ENCODE data around the gene UBAP2L. TPM values are rescaled to one million over a fixed set of nuclear protein-coding genes. Genes with fewer than 3 reads are reported as not detected.
"Not testable (repeated sequence)": the region's sequence is repeated elsewhere in the genome, so short reads cannot be mapped to it uniquely, and the experiment has no call there.

UBAP2L gene
- total RNA-seq, 6 donors from 2014 or later = 77.5 to 137 (median 119) TPM

DNA sequence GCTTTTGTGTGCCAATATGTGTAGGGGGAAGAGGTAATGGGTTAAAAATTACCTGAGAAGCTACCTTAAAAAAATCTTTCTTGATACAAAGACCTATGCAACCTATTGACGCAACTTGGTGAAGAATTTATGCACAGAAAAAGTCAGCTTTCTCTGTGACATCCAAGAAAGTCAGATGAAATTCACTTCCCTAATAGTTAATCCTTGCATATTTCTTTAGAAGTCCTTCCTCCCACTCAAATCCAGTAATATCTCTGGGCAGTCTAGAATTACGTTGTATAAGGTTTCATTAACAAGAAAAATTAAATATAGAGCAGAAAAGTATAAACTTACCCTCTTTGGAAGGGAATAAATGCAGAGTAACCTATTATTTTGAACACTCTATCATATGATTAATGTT lies 2.9 kb downstream of the UBAP2L start:
- Histone ChIP-seq H3K36me3 (peaks cover 12 to 38% (median 25%) of the 10 kb centered on the region in 4 donors), H3K9me3 (no peaks in the 10 kb centered on the region), H3K27ac (peak overlapping the region in 1 of 4 donors; percentile 50), H3K4me3 (no peak overlapping the region), H3K27me3 (no peaks in the 10 kb centered on the region), H3K4me1 (peaks cover 29 to 51% (median 34%) of the 10 kb centered on the region in 4 donors)
- TF ChIP-seq EP300 (IDR thresholded peaks at IDR 0.05) (no peak), POLR2A (IDR thresholded peaks at IDR 0.05) (no peak), POLR2AphosphoS5 (IDR thresholded peaks at IDR 0.05) (no peak)
- TF ChIP-seq, protein P1, sequence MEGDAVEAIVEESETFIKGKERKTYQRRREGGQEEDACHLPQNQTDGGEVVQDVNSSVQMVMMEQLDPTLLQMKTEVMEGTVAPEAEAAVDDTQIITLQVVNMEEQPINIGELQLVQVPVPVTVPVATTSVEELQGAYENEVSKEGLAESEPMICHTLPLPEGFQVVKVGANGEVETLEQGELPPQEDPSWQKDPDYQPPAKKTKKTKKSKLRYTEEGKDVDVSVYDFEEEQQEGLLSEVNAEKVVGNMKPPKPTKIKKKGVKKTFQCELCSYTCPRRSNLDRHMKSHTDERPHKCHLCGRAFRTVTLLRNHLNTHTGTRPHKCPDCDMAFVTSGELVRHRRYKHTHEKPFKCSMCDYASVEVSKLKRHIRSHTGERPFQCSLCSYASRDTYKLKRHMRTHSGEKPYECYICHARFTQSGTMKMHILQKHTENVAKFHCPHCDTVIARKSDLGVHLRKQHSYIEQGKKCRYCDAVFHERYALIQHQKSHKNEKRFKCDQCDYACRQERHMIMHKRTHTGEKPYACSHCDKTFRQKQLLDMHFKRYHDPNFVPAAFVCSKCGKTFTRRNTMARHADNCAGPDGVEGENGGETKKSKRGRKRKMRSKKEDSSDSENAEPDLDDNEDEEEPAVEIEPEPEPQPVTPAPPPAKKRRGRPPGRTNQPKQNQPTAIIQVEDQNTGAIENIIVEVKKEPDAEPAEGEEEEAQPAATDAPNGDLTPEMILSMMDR (IDR thresholded peaks at IDR 0.05) = no peak
- 57 to 62% methylated on average over 2 of the region's 2 CpGs for WGBS, 2 donors
- ATAC-seq (ENCODE audit: low FRiP score in 2 of 2) (no peak), DNase-seq (no peak)

DNA sequence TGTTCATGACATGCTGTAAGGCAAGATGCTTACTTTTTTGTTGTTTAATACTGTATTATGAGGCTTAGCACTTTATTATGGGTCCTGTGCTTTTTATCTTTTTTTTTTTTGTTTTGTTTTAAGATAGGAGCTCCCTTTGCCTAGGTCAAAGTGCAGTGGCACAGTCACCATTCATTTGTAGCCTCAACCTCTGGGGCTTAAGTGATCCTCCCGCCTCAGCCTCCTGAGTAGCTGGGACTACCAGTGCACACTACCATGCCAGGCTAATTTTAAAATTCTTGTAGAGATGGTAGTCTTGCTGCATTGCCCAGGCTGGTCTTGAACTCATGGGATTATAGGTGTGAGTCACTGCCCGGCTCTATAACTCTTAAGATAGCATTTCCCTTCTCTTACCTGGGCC lies 4.6 kb downstream of the UBAP2L start:
- peaks cover 29 to 55% (median 41%) of the 10 kb centered on the region in 4 donors for H3K36me3 ChIP-seq
- no peak for DNase-seq
- 100% methylated on average over 2 of the region's 2 CpGs for WGBS, 2 donors

DNA sequence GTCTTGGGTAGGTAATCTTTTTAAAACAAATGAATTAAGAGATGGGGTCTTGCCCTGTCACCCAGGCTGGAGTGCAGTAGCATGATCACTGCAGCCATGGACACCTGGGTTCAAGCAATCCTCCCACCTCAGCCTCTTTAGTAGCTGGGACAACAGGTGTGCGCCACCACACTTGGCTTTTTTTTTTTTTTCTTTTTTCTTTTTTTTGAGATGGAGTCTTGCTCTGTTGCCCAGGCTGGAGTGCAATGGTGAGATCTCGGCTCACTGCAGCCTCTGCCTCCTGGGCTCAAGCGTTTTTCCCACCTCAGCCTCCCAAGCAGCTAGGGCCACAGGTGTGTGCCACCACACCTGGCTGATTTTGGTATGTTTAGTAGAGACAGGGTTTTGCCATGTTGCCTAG lies 10.4 kb downstream of the UBAP2L start:
- peaks cover 65 to 100% (median 88%) of the 10 kb centered on the region in 4 donors for H3K36me3 ChIP-seq
- WGBS, 2 donors = 89 to 100% methylated on average over 3 of the region's 3 CpGs
- H3K4me1 ChIP-seq; H3K27ac ChIP-seq; DNase-seq; H3K27me3 ChIP-seq; H3K9me3 ChIP-seq; ATAC-seq (ENCODE audit: low FRiP score in 2 of 2); H3K4me3 ChIP-seq: not testable (repeated sequence)

More for the DNA sequence above, 4.6 kb downstream of the UBAP2L start:
- Histone ChIP-seq H3K4me1 (peaks cover 19 to 38% (median 24%) of the 10 kb centered on the region in 4 donors), H3K4me3 (no peak overlapping the region), H3K27me3 (no peaks in the 10 kb centered on the region), H3K27ac (no peak overlapping the region), H3K9me3 (no peaks in the 10 kb centered on the region)
- TF ChIP-seq EP300 (IDR thresholded peaks at IDR 0.05) (no peak), POLR2A (IDR thresholded peaks at IDR 0.05) (no peak), POLR2AphosphoS5 (IDR thresholded peaks at IDR 0.05) (no peak)
- TF ChIP-seq, protein P1 (IDR thresholded peaks at IDR 0.05) = no peak
- ATAC-seq (ENCODE audit: low FRiP score in 2 of 2) = no peak

DNA sequence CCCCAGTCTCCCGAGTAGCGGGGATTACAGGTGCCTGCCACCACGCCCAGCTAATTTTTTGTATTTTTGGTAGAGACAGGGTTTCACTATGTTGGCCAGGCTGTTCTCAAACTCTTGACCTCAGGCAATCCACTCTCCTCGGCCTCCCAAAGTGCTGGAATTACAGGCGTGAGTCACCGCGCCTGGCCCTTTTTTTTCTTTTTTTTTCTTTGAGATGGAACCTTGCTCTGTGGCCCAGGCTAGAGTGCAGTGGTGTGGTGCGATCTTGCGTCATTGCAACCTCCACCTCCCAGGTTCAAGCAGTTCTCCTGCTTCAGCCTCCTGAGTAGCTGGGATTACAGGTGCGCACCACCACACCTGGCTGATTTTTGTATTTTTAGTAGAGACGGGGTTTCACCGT lies 12.4 kb downstream of the UBAP2L start:
- H3K27me3 ChIP-seq; H3K4me3 ChIP-seq; H3K27ac ChIP-seq; DNase-seq; H3K4me1 ChIP-seq; ATAC-seq (ENCODE audit: low FRiP score in 2 of 2); H3K9me3 ChIP-seq: not testable (repeated sequence)
- peaks cover 77 to 100% (median 95%) of the 10 kb centered on the region in 4 donors for H3K36me3 ChIP-seq
- 95 to 96% methylated on average over 12 of the region's 12 CpGs for WGBS, 2 donors

DNA sequence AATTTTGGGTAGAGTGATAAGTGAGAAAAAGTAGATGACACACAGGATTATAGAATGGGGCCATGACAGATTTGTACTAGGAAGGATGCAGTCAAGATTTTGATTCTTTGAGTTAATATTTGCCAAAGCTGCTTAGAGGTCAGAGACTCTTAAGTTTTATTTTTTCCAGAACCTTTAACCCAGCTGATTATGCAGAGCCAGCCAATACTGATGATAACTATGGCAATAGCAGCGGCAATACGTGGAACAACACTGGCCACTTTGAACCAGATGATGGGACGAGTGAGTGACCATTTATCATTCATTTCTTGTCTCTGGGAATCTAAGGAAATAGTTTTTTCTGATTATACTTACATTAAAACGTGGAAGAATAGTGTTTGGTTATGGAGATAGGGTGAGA lies 16.1 kb downstream of the UBAP2L start:
- 90 to 91% methylated on average over 4 of the region's 4 CpGs for WGBS, 2 donors
- Histone ChIP-seq H3K27me3 (no peaks in the 10 kb centered on the region), H3K4me1 (no peaks in the 10 kb centered on the region), H3K4me3 (no peak overlapping the region), H3K9me3 (no peaks in the 10 kb centered on the region), H3K27ac (no peak overlapping the region), H3K36me3 (peaks cover 44 to 98% (median 84%) of the 10 kb centered on the region in 4 donors)
- ATAC-seq (ENCODE audit: low FRiP score in 2 of 2) (no peak), DNase-seq (no peak)
- no peak for TF ChIP-seq EP300 (IDR thresholded peaks at IDR 0.05)
- TF ChIP-seq POLR2AphosphoS5 (IDR thresholded peaks at IDR 0.05) = no peak
- TF ChIP-seq POLR2A (IDR thresholded peaks at IDR 0.05) = no peak
- TF ChIP-seq, protein P1 (IDR thresholded peaks at IDR 0.05) = no peak

DNA sequence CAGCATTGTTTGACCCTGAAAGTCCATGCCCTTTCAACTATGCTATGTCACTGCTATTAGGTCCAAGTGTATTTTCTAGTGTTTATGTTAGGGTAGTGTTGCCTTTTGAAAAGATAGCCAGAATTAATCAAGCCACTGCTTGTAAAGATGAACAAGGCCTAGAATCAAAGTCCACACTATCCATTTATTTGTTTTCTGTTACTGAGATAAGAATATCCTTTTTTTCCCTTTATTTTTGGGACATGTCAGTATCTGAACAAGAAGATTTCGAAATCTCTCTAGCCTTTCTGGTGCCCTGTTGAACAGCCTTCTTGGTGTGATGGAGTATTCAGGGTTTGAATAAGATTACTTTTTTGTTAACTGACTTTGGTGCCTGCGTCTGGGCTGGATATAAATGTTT lies 16.7 kb downstream of the UBAP2L start:
- no peak for TF ChIP-seq POLR2AphosphoS5 (IDR thresholded peaks at IDR 0.05)
- TF ChIP-seq EP300 (IDR thresholded peaks at IDR 0.05) = no peak
- TF ChIP-seq, protein P1 (IDR thresholded peaks at IDR 0.05) = no peak
- TF ChIP-seq POLR2A (IDR thresholded peaks at IDR 0.05) = no peak
- Histone ChIP-seq H3K27ac (no peak overlapping the region), H3K36me3 (peaks cover 40 to 98% (median 84%) of the 10 kb centered on the region in 4 donors), H3K27me3 (no peaks in the 10 kb centered on the region), H3K4me3 (no peak overlapping the region), H3K4me1 (no peaks in the 10 kb centered on the region), H3K9me3 (no peaks in the 10 kb centered on the region)
- DNase-seq (no peak), ATAC-seq (ENCODE audit: low FRiP score in 2 of 2) (no peak)
- WGBS, 2 donors = 88 to 95% methylated on average over 2 of the region's 2 CpGs
